H1 (cell line): ENCODE data around the gene NCEH1. TPM values are rescaled to one million over a fixed set of nuclear protein-coding genes. Genes with fewer than 3 reads are reported as not detected.

Source experiments
- BACH1 ChIP-seq: IDR thresholded peaks from 2 replicates; pipeline ENCODE4 v1.6.1; 2012; ENCODE audit warnings: low read length, improper control_type of control experiment
- CTBP2 ChIP-seq: IDR thresholded peaks from 2 replicates; pipeline ENCODE4 v1.7.0; 2011; ENCODE audit warnings: borderline replicate concordance, mild to moderate bottlenecking, moderate library complexity, mixed read lengths, low read length; ENCODE audit not compliant: insufficient read depth, insufficient read length
- EZH2 ChIP-seq: fragments of 200-600 bp; sonication (generic); IDR thresholded peaks from 2 replicates; pipeline ENCODE4 v1.7.1; 2012; ENCODE audit warnings: low read depth, mild to moderate bottlenecking, moderate library complexity, low read length, inconsistent platforms; ENCODE audit not compliant: severe bottlenecking
- NRF1 ChIP-seq: IDR thresholded peaks from 2 replicates; pipeline ENCODE4 v1.6.1; 2011; ENCODE audit warnings: mild to moderate bottlenecking, low read depth, low read length, improper control_type of control experiment
- TAF1 ChIP-seq: IDR thresholded peaks from 2 replicates; pipeline ENCODE4 v1.6.1; 2011; ENCODE audit warnings: mild to moderate bottlenecking, low read depth, low read length
- polyA plus RNA-seq, 7 experiments: library from polyadenylated mRNA; depleted of rRNA in 3 of 7; stranded (reverse) in 5 of 7; unstranded in 2 of 7; fragments of >200 nt in 5 of 7; fragments of 200-250 nt in 2 of 7; gene quantifications; 1 replicate in 5 of 7; 2 replicates in 1 of 7; 4 replicates in 1 of 7; pipeline versions ENCODE4 v1.2.1 to v1.2.3, GENCODE V29; 2011 to 2013; ENCODE audit warnings: missing spikeins in 2 of 7, mixed read lengths in 2 of 7
- total RNA-seq: library from RNA; stranded (reverse); fragmentation: NEBNext Ultra II Directional; extraction: Animal tissue kit (Norgen Biotek cat#: 25700); gene quantifications from 2 replicates; pipeline ENCODE4 v1.2.1, GENCODE V29; 2021

Gene NCEH1
- total and polyA plus RNA-seq, 2 of the 8 experiments (the other 6 are each of a cell fraction or from before 2014, with no cell fraction given), result 2.2 to 6.4 TPM

- TF ChIP-seq BACH1 (no peak), NRF1 (no peak), EZH2 (no peak), CTBP2 (no peak), TAF1 (no peak)
- TF ChIP-seq, all 59 proteins: peak for 0
These were observed 84.7 kb downstream of the NCEH1 start (continued) for GRCh38 chr3:172626021-172626640.
